HepG2 (cell line): Measurements from ENCODE around the gene PTPRD.

ENCODE experiments used
- FOXO4 ChIP-seq: sonication (generic); formaldehyde crosslinking; conservative IDR thresholded peaks from 2 replicates; pipeline ENCODE4 v1.8.1; 2023; ENCODE audit warnings: missing genetic modification reagents
- HDAC2 ChIP-seq: sonication (generic); formaldehyde crosslinking; IDR thresholded peaks from 2 replicates; pipeline ENCODE4 v1.4.0; 2020; ENCODE audit warnings: missing genetic modification reagents
- JUNB ChIP-seq: sonication (generic); formaldehyde crosslinking; IDR thresholded peaks from 2 replicates; pipeline ENCODE4 v1.8.0; 2022; ENCODE audit warnings: missing genetic modification reagents, mild to moderate bottlenecking, borderline replicate concordance
- KLF13 ChIP-seq: sonication (generic); formaldehyde crosslinking; IDR thresholded peaks from 2 replicates; pipeline ENCODE4 v1.4.0; 2020; ENCODE audit warnings: mild to moderate bottlenecking, missing genetic modification reagents
- YY1 ChIP-seq: IDR thresholded peaks from 2 replicates; pipeline ENCODE4 v1.6.1; 2011; ENCODE audit warnings: low read length, low read depth, moderate library complexity, mild to moderate bottlenecking; ENCODE audit not compliant: insufficient read depth, insufficient replicate concordance
- TF ChIP-seq, protein P1 (sequence below): sonication (generic); formaldehyde crosslinking; IDR thresholded peaks from 2 replicates; pipeline ENCODE4 v1.5.0; 2020; ENCODE audit warnings: mild to moderate bottlenecking, missing genetic modification reagents, moderate library complexity
- TF ChIP-seq, protein P2 (sequence below): sonication (generic); formaldehyde crosslinking; IDR thresholded peaks from 2 replicates; pipeline ENCODE4 v1.8.1; 2023; ENCODE audit warnings: mild to moderate bottlenecking, inconsistent platforms, moderate library complexity, missing genetic modification reagents, borderline replicate concordance
- TF ChIP-seq, protein P3 (sequence below): sonication (generic); formaldehyde crosslinking; IDR thresholded peaks from 2 replicates; pipeline ENCODE4 v1.5.1; 2020; ENCODE audit warnings: missing genetic modification reagents, mild to moderate bottlenecking, borderline replicate concordance
- TF ChIP-seq, protein P4 (sequence below), 2 experiments: fragments of 450-650 bp in 1 of 2; sonication (generic) in 1 of 2; formaldehyde crosslinking in 1 of 2; IDR thresholded peaks; 2 replicates each; pipeline versions ENCODE4 v1.6.1 to v1.8.0; 2016 to 2022; ENCODE audit warnings: antibody characterized with exemption in 1 of 2, mild to moderate bottlenecking in 1 of 2, missing genetic modification reagents in 1 of 2

GRCh38 chr9:8408575-8409190, 2204.1 kb downstream of the PTPRD start:
- TF ChIP-seq, protein P1, sequence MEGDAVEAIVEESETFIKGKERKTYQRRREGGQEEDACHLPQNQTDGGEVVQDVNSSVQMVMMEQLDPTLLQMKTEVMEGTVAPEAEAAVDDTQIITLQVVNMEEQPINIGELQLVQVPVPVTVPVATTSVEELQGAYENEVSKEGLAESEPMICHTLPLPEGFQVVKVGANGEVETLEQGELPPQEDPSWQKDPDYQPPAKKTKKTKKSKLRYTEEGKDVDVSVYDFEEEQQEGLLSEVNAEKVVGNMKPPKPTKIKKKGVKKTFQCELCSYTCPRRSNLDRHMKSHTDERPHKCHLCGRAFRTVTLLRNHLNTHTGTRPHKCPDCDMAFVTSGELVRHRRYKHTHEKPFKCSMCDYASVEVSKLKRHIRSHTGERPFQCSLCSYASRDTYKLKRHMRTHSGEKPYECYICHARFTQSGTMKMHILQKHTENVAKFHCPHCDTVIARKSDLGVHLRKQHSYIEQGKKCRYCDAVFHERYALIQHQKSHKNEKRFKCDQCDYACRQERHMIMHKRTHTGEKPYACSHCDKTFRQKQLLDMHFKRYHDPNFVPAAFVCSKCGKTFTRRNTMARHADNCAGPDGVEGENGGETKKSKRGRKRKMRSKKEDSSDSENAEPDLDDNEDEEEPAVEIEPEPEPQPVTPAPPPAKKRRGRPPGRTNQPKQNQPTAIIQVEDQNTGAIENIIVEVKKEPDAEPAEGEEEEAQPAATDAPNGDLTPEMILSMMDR (CRISPR knock-in tag), result no peak
- no peak for TF ChIP-seq KLF13 (CRISPR knock-in tag)
- no peak for TF ChIP-seq FOXO4 (CRISPR knock-in tag)
- TF ChIP-seq, protein P2, sequence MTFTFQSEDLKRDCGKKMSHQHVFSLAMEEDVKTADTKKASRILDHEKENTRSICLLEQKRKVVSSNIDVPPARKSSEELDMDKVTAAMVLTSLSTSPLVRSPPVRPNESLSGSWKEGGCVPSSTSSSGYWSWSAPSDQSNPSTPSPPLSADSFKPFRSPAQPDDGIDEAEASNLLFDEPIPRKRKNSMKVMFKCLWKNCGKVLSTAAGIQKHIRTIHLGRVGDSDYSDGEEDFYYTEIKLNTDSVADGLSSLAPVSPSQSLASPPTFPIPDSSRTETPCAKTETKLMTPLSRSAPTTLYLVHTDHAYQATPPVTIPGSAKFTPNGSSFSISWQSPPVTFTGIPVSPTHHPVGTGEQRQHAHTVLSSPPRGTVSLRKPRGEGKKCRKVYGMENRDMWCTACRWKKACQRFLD (CRISPR knock-in tag), result no peak
- TF ChIP-seq, protein P3, sequence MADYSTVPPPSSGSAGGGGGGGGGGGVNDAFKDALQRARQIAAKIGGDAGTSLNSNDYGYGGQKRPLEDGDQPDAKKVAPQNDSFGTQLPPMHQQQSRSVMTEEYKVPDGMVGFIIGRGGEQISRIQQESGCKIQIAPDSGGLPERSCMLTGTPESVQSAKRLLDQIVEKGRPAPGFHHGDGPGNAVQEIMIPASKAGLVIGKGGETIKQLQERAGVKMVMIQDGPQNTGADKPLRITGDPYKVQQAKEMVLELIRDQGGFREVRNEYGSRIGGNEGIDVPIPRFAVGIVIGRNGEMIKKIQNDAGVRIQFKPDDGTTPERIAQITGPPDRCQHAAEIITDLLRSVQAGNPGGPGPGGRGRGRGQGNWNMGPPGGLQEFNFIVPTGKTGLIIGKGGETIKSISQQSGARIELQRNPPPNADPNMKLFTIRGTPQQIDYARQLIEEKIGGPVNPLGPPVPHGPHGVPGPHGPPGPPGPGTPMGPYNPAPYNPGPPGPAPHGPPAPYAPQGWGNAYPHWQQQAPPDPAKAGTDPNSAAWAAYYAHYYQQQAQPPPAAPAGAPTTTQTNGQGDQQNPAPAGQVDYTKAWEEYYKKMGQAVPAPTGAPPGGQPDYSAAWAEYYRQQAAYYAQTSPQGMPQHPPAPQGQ (CRISPR knock-in tag), result no peak
- no peak for TF ChIP-seq JUNB (CRISPR knock-in tag)
- TF ChIP-seq HDAC2 (CRISPR knock-in tag), result no peak
- TF ChIP-seq YY1, result no peak
- TF ChIP-seq, protein P4, sequence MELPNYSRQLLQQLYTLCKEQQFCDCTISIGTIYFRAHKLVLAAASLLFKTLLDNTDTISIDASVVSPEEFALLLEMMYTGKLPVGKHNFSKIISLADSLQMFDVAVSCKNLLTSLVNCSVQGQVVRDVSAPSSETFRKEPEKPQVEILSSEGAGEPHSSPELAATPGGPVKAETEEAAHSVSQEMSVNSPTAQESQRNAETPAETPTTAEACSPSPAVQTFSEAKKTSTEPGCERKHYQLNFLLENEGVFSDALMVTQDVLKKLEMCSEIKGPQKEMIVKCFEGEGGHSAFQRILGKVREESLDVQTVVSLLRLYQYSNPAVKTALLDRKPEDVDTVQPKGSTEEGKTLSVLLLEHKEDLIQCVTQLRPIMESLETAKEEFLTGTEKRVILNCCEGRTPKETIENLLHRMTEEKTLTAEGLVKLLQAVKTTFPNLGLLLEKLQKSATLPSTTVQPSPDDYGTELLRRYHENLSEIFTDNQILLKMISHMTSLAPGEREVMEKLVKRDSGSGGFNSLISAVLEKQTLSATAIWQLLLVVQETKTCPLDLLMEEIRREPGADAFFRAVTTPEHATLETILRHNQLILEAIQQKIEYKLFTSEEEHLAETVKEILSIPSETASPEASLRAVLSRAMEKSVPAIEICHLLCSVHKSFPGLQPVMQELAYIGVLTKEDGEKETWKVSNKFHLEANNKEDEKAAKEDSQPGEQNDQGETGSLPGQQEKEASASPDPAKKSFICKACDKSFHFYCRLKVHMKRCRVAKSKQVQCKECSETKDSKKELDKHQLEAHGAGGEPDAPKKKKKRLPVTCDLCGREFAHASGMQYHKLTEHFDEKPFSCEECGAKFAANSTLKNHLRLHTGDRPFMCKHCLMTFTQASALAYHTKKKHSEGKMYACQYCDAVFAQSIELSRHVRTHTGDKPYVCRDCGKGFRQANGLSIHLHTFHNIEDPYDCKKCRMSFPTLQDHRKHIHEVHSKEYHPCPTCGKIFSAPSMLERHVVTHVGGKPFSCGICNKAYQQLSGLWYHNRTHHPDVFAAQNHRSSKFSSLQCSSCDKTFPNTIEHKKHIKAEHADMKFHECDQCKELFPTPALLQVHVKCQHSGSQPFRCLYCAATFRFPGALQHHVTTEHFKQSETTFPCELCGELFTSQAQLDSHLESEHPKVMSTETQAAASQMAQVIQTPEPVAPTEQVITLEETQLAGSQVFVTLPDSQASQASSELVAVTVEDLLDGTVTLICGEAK (IDR thresholded peaks at IDR 0.05), result no peak
- TF ChIP-seq, protein P4 (CRISPR knock-in tag; IDR thresholded peaks at IDR 0.05), result no peak
